Measurements from ENCODE around the gene CCDC77.
"Not testable (repeated sequence)": the region's sequence is repeated elsewhere in the genome, so short reads cannot be mapped to it uniquely, and the experiment has no call there.

Gene CCDC77

DNA sequence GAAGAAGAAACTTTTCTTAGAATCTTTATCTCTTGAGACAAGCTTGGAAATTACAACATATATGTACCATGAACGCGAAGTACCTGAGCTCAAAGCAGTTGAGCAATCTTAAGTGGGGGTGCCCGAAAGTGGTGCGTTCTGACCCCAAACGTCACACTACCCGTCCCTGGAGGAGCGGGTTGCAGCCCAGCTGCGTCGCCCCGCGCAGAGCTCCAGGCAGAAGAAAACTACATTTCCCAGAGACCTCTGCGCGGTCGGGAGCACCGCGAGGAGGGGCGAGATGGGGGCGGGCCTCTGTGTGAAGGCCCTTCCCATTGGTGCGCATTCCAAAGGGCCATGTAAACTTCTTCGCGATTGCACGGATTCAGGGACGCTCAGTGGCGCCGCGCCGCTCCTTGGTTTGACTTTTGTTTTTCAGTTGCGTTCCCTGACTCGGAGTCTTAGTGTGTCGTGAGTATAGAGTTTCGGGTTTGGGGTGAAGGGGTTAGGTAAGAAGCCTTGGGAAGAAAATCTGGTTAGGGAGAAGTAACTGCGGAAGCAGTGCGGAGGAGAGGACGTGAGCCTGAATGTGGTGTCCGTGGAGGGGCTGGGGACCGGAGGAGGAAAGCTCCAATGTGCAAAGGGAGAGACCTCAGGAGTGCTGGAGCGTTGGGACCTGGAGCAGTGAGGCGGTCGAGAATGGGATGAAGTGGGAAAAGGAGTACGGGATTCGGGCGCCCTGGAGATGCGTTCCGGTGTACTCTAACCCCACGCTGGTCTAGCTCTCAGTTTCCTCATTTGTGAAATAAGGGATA lies at the start of gene CCDC77:
Gene CCDC77, plus strand, starts transcription at position 410 of the 794 bp plus-strand sequence. CDS start 7,740 bp downstream, outside the sequence.
- peak within 1 kb of the TSS; percentile 83 for H3K4me3 ChIP-seq (ENCODE audit: low read length)
- DNase-seq (ENCODE audit: low read depth), result peak; percentile 62
- TF ChIP-seq, protein P1, sequence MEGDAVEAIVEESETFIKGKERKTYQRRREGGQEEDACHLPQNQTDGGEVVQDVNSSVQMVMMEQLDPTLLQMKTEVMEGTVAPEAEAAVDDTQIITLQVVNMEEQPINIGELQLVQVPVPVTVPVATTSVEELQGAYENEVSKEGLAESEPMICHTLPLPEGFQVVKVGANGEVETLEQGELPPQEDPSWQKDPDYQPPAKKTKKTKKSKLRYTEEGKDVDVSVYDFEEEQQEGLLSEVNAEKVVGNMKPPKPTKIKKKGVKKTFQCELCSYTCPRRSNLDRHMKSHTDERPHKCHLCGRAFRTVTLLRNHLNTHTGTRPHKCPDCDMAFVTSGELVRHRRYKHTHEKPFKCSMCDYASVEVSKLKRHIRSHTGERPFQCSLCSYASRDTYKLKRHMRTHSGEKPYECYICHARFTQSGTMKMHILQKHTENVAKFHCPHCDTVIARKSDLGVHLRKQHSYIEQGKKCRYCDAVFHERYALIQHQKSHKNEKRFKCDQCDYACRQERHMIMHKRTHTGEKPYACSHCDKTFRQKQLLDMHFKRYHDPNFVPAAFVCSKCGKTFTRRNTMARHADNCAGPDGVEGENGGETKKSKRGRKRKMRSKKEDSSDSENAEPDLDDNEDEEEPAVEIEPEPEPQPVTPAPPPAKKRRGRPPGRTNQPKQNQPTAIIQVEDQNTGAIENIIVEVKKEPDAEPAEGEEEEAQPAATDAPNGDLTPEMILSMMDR (conservative IDR thresholded peaks at IDR 0.05; ENCODE audit: low read depth, low read length), result peak; percentile 17

- no peak for DNase-seq (ENCODE audit: low read depth)
- H3K4me3 ChIP-seq (ENCODE audit: low read length), result no peak overlapping the region
- TF ChIP-seq, protein P1 (conservative IDR thresholded peaks at IDR 0.05; ENCODE audit: low read depth, low read length), result no peak
Measured at GRCh38 chr12:356276-356988, 45.0 kb upstream of the CCDC77 start.

- DNase-seq (ENCODE audit: low read depth), result no peak
- TF ChIP-seq, protein P1 (conservative IDR thresholded peaks at IDR 0.05; ENCODE audit: low read depth, low read length), result no peak
- H3K4me3 ChIP-seq (ENCODE audit: low read length), result no peak overlapping the region
Measured at GRCh38 chr12:359091-359490, 42.4 kb upstream of the CCDC77 start.

DNA sequence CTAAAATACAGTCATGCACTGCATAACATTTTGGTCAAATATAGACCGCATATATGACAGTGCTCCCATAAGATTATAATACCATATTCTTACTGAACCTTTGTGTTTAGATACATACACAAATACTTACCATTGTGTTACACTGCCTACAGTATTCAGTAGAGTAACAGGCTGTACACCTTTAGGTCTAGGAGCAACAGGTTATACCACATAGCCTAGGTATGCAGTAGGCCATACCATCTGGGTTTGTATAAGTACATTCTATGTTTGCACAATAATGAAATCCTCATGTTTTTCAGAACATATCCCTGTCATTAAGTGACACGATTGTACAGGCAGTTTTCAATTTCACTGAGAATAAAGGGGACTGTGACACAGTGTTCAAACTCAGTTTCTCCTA lies 34.6 kb upstream of the CCDC77 start:
- no peak overlapping the region for H3K4me3 ChIP-seq (ENCODE audit: low read length)
- DNase-seq (ENCODE audit: low read depth), result no peak
- TF ChIP-seq, protein P1 (conservative IDR thresholded peaks at IDR 0.05; ENCODE audit: low read depth, low read length), result no peak

- TF ChIP-seq, protein P1 (conservative IDR thresholded peaks at IDR 0.05; ENCODE audit: low read depth, low read length), result no peak
- no peak overlapping the region for H3K4me3 ChIP-seq (ENCODE audit: low read length)
- no peak for DNase-seq (ENCODE audit: low read depth)
Measured at GRCh38 chr12:367972-368371, 33.5 kb upstream of the CCDC77 start.

GRCh38 chr12:370739-371485 lies 30.5 kb upstream of the CCDC77 start:
- H3K4me3 ChIP-seq (ENCODE audit: low read length); DNase-seq (ENCODE audit: low read depth): not testable (repeated sequence)

DNA sequence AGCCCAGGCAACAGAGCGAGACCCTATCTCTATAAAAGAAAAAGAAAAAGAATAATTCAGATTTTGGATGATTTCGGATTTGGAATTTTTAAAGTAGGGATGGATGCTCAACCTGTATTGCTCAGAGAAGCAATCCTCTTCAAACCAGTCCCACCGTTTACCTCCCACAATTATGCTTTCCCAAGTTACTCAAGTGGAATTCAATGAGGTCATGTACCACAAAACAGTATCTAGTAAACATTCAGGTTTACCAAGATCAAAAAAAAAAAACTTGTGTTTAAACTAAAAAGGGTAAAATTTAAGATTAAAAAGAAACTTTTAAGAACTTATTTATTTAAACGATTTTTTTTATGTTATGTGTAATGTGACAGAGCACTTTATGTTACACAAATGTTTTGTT lies 14.8 kb upstream of the CCDC77 start:
- no peak for DNase-seq (ENCODE audit: low read depth)
- H3K4me3 ChIP-seq (ENCODE audit: low read length), result peak overlapping the region; percentile 97

More for the DNA sequence above, 14.8 kb upstream of the CCDC77 start:
- TF ChIP-seq, protein P1 (conservative IDR thresholded peaks at IDR 0.05; ENCODE audit: low read depth, low read length), result no peak
